Left ventricle myocardium inferior (tissue), 1 donor: ENCODE results near the gene PAN2. TPM values are rescaled to one million over a fixed set of nuclear protein-coding genes. Genes with fewer than 3 reads are reported as not detected.
A peak's percentile ranks its signal among the peaks of the same experiment; 100 is the strongest.
"Not testable (repeated sequence)": the region's sequence is repeated elsewhere in the genome, so short reads cannot be mapped to it uniquely, and the experiment has no call there.

Experiments used
- DNase-seq: peaks from one replicate; pipeline ENCODE4 v3.0.0-alpha.2; 2020
- H3K27ac ChIP-seq: fragments of 200-600 bp; replicated peaks from 2 replicates; pipeline ENCODE4 v1.8.0; 2021
- H3K27me3 ChIP-seq: fragments of 200-600 bp; 2 replicates; pipeline ENCODE4 v1.8.0; 2021; ENCODE audit warnings: low read depth
- H3K36me3 ChIP-seq: fragments of 200-600 bp; 2 replicates; pipeline ENCODE4 v1.8.0; 2021
- H3K4me1 ChIP-seq: fragments of 200-600 bp; 2 replicates; pipeline ENCODE4 v1.8.0; 2021
- H3K4me3 ChIP-seq: fragments of 200-600 bp; 2 replicates; pipeline ENCODE4 v1.8.0; 2021; ENCODE audit warnings: mild to moderate bottlenecking, moderate library complexity
- H3K9me3 ChIP-seq: fragments of 200-600 bp; replicated peaks from 2 replicates; pipeline ENCODE4 v1.8.0; 2021
- intact Hi-C: fragments of 100-400 bp; cut with micrococcal nuclease; formaldehyde crosslinking; loops from one replicate; pipeline ENCODE4 v1.11.0; 2022
- total RNA-seq: library from RNA; stranded (reverse); fragmentation: NEBNext Ultra II Directional; extraction: Animal tissue kit (Norgen Biotek cat#: 25700); gene quantifications from one replicate; pipeline ENCODE4 v1.2.1, GENCODE V29; 2021
- TF ChIP-seq, protein P1 (sequence below): fragments of 200-600 bp; IDR thresholded peaks from 2 replicates; pipeline ENCODE4 v1.8.0; 2021; ENCODE audit warnings: antibody characterized with exemption, mild to moderate bottlenecking, borderline replicate concordance
- donor health status: DM: no; HTN: yes; CAD: no; lungs with severe emphysema.

PAN2 gene
- total RNA-seq, 1 donor from 2014 or later: 49.5 TPM

DNA sequence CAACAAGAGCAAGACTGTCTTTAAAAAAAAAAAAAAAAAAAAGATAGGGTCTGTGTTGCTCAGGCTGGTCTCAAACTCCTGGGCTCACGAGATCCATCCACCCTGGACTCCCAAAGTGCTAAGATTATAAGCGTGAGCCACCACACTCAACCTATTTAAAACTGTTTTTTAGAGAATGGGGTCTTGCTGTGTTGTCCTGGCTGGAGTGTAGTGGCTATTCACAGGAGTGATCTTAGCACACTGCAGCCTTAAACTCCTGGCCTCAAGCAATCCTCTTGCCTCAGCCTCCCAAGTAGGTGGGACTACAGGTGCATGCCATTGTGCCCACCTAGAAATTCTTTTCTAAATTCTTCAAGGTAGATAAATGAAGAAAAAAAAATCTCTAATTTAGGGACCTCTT, 59.5 kb downstream of the PAN2 start:
- Histone ChIP-seq H3K9me3 (no peaks in the 10 kb centered on the region), H3K27me3 (no peaks in the 10 kb centered on the region), H3K4me3 (no peak overlapping the region), H3K27ac (no peak overlapping the region), H3K36me3 (peaks cover 95% of the 10 kb centered on the region), H3K4me1 (peaks cover 35% of the 10 kb centered on the region)
- intact Hi-C loops: no loop called here
- TF ChIP-seq, protein P1, sequence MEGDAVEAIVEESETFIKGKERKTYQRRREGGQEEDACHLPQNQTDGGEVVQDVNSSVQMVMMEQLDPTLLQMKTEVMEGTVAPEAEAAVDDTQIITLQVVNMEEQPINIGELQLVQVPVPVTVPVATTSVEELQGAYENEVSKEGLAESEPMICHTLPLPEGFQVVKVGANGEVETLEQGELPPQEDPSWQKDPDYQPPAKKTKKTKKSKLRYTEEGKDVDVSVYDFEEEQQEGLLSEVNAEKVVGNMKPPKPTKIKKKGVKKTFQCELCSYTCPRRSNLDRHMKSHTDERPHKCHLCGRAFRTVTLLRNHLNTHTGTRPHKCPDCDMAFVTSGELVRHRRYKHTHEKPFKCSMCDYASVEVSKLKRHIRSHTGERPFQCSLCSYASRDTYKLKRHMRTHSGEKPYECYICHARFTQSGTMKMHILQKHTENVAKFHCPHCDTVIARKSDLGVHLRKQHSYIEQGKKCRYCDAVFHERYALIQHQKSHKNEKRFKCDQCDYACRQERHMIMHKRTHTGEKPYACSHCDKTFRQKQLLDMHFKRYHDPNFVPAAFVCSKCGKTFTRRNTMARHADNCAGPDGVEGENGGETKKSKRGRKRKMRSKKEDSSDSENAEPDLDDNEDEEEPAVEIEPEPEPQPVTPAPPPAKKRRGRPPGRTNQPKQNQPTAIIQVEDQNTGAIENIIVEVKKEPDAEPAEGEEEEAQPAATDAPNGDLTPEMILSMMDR: no peak
- DNase-seq: no peak

DNA sequence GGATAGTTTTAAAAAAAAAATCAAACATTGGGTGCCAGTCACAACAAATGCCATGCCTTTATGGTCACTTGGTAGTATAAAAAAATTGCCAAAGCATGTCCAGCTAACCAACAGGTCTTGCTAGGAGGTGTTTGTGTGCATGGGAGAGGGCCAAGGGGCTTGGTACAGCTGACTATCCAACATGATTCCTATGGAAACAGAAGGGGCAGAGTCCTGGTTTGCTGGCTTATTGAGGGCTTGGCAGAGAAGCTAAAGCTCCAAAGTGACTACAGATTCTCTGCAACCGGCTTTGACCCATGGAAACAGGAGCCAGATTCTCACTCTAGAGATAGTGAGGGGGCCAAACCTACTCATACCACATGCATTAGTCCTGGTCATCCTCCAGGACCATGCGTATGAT, 61.3 kb downstream of the PAN2 start:
- Histone ChIP-seq H3K36me3 (peaks cover 83% of the 10 kb centered on the region), H3K27ac (peak overlapping the region; percentile 97), H3K4me1 (peaks cover 46% of the 10 kb centered on the region)
- H3K9me3 ChIP-seq, H3K4me3 ChIP-seq, H3K27me3 ChIP-seq, intact Hi-C loops, DNase-seq: not testable (repeated sequence)

DNA sequence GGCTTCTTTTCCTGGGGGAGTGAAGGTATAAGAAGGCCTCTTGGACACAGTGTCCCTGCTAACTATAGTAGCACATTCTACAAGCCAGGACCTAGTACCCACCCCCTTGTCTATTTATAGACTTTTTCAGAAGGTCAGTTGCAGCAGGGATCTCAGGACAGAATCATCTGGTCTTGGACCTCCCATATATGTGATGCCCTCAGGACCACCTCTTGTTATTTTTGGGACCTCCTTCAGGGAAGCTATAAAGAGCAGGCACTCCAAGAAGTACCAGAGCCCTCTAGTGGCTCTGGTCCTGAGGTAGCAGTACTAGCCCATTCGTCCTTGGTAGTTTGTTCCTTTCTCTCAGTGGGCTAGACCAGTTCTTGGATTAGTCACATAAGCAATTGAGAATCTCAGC, 62.8 kb downstream of the PAN2 start:
- intact Hi-C loops: no loop called here
- H3K27me3 ChIP-seq: no peaks in the 10 kb centered on the region
- peak overlapping the region; percentile 83 for H3K4me3 ChIP-seq
- H3K9me3 ChIP-seq: no peaks in the 10 kb centered on the region
- H3K27ac ChIP-seq: peak overlapping the region; percentile 97
- H3K36me3 ChIP-seq: peaks cover 70% of the 10 kb centered on the region
- TF ChIP-seq, protein P1: peak; percentile 53
- H3K4me1 ChIP-seq: peaks cover 59% of the 10 kb centered on the region
- no peak for DNase-seq

DNA sequence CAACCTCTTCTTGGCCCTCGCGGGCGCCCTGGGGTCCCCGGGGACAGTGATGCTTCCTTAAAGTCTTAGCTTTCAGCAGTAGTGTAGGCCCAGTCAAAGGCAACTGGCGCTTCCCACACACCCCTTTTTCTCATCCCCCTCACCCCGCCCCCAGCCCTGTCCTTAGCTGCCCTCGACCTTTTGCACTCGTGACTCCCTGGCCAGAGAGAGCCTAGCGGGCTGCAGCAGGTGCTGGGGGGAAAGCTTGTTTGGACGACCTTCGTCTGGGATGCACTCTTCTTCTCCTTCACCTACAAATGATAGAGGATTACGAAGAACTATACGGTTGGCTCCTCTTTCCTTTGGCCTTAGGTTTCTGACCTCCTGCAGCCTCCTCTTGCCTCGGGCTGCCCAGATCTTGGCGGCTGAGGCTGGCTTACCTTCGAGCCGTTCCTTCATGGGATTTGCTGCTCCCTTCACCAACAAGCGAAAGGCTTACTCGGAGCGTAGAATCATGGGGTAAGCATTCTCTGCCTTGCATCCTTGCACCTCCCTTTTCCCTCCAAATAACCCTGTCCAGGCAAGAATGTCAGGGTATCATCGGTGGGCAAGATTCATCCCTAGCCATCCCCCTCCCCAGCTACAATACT, 66.2 kb downstream of the PAN2 start:
- H3K4me3 ChIP-seq: peak overlapping the region; percentile 83
- H3K9me3 ChIP-seq: no peaks in the 10 kb centered on the region
- H3K36me3 ChIP-seq: peaks cover 35% of the 10 kb centered on the region
- H3K4me1 ChIP-seq: peaks cover 59% of the 10 kb centered on the region
- TF ChIP-seq, protein P1: no peak
- H3K27ac ChIP-seq: peak overlapping the region; percentile 97
- DNase-seq: peak; percentile 61
- H3K27me3 ChIP-seq: no peaks in the 10 kb centered on the region
- intact Hi-C loops: no loop called here

DNA sequence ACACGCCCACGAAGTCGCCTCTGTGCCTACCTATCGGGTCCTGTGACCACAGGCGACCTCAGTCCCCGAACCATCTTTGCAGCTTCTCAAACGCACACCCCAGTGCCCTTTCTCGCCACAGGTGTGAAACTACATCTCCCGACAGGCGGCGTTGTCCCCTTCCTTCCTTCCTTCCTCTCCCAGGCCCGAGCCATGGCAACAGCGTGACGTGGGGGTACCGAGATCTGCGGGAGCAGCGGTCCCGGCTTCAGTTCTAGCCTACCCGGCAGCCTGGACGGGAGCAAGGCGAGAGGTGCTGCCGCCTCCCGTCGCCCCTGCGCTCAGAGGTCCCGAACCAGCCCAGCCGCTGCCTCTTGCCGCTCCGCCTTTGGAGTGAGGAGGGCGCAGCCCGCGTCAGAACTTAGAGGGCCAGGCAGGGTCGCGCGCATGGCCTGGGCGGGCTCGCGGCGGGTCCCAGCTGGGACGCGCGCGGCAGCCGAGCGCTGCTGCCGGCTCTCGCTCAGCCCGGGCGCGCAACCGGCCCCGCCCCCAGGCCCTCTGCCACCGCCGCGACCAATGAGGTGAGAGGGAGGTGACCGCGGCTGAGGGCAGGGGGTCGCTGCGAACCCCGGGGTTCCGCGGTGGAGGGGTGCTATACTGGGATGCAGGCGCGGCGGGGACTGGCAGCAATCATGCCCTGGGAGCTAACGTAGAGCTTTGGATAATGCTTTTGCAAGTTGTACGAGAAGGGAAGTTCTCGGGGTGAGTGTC, 66.9 kb downstream of the PAN2 start, which contains the start of gene COQ10A:
TSS of gene COQ10A (plus strand) at position 250 of the 750 bp plus-strand sequence. CDS start at position 427, 177 bp downstream.
- intact Hi-C loops: no loop called here
- peaks cover 52% of the 10 kb centered on the region for H3K4me1 ChIP-seq
- no peaks in the 10 kb centered on the region for H3K9me3 ChIP-seq
- peak within 1 kb of the TSS; percentile 97 for H3K27ac ChIP-seq
- H3K4me3 ChIP-seq: peak within 1 kb of the TSS; percentile 83
- TF ChIP-seq, protein P1: peak; percentile 79
- DNase-seq: peak; percentile 90
- no peaks in the 10 kb centered on the region for H3K27me3 ChIP-seq
- peaks cover 28% of the 10 kb centered on the region for H3K36me3 ChIP-seq

Other genes with a start within 250 kb of the PAN2 start
- gene PA2G4, start 229.4 kb downstream of the PAN2 start, total RNA-seq: 65.7 TPM
- 1,892 TPM for gene RPL41, start 217.4 kb downstream of the PAN2 start, total RNA-seq
- 4.9 TPM for gene ZC3H10, start 215.7 kb downstream of the PAN2 start, total RNA-seq
- 23.2 TPM for gene ESYT1, start 205.7 kb downstream of the PAN2 start, total RNA-seq
- gene MYL6B, start 181.4 kb downstream of the PAN2 start, total RNA-seq: 54.1 TPM
- 508 TPM for gene MYL6, start 175.6 kb downstream of the PAN2 start, total RNA-seq
- gene SMARCC2, start 144.5 kb downstream of the PAN2 start, total RNA-seq: 67.1 TPM
- gene RNF41, start 112.1 kb downstream of the PAN2 start, total RNA-seq: 51.4 TPM
- gene NABP2, start 109.7 kb downstream of the PAN2 start, total RNA-seq: 20.3 TPM
- not detected for gene SLC39A5, start 103.9 kb downstream of the PAN2 start, total RNA-seq
- gene ANKRD52, start 75.6 kb downstream of the PAN2 start, total RNA-seq: 25.1 TPM
- 203 TPM for gene COQ10A, start 67.1 kb downstream of the PAN2 start, total RNA-seq
- 780 TPM for gene CS, start 33.7 kb downstream of the PAN2 start, total RNA-seq
- gene CNPY2, start 18.0 kb downstream of the PAN2 start, total RNA-seq: 33.4 TPM
- not detected for gene IL23A, start 4.9 kb upstream of the PAN2 start, total RNA-seq
- 34.9 TPM for gene STAT2, start 26.1 kb upstream of the PAN2 start, total RNA-seq
- not detected for gene APOF, start 28.9 kb upstream of the PAN2 start, total RNA-seq
- 2.2 TPM for gene TIMELESS, start 115.4 kb upstream of the PAN2 start, total RNA-seq
- not detected for gene MIP, start 120.7 kb upstream of the PAN2 start, total RNA-seq
- gene SPRYD4, start 134.6 kb upstream of the PAN2 start, total RNA-seq: 3.6 TPM
- 0.49 TPM for gene GLS2, start 154.2 kb upstream of the PAN2 start, total RNA-seq
- 33.2 TPM for gene RBMS2, start 187.8 kb upstream of the PAN2 start, total RNA-seq